ENCODE measurements around the gene ATP5F1D. TPM values are rescaled to one million over a fixed set of nuclear protein-coding genes. Genes with fewer than 3 reads are reported as not detected.

ATP5F1D gene
- total and polyA plus RNA-seq, 2 experiments from 2014 or later = 139 to 396 TPM

GRCh38 chr19:1234051-1234954, 7.2 kb upstream of the ATP5F1D start:
- Histone ChIP-seq H3F3A (replicated peaks; ENCODE audit: low read depth) (peaks cover 22% of the 10 kb centered on the region), H3K27ac (ENCODE audit: low read depth) (no peak overlapping the region), H2AFZ (no peak overlapping the region), H3K79me2 (replicated peaks; ENCODE audit: insufficient read depth) (no peaks in the 10 kb centered on the region), H3K4me1 (ENCODE audit: insufficient read depth) (peaks cover 7% of the 10 kb centered on the region; the same call in 1 of the 2 replicates), H3K27me3 (ENCODE audit: insufficient read depth) (no peaks in the 10 kb centered on the region), H4K20me1 (replicated peaks; ENCODE audit: insufficient read depth) (peaks cover 4% of the 10 kb centered on the region), H3K4me3 (no peak overlapping the region), H3K4me2 (no peak overlapping the region), H3K9me2 (ENCODE audit: insufficient read depth) (no peaks in the 10 kb centered on the region), H3K36me3 (ENCODE audit: insufficient read depth) (no peaks in the 10 kb centered on the region)
- Mint-ChIP-seq H3K36me3 (ENCODE audit: low read depth) (peaks cover 4% of the 10 kb centered on the region; the same call in 1 of the 3 replicates), H3K9me3 (no peaks in the 10 kb centered on the region), H3K4me1 (peaks cover 9% of the 10 kb centered on the region), H3K27me3 (ENCODE audit: insufficient read depth, low read depth, poor library complexity) (peaks cover 3% of the 10 kb centered on the region), H3K27ac (no peak overlapping the region), H3K4me3 (no peak overlapping the region)
- ATAC-seq = no peak
- DNase-seq (ENCODE audit: low spot score) = no peak
- TF ChIP-seq ZNF331 (CRISPR knock-in tag; IDR thresholded peaks at IDR 0.05; ENCODE audit: low read depth) (no peak), REST (IDR thresholded peaks at IDR 0.05; ENCODE audit: unreplicated experiment) (no peak)

DNA sequence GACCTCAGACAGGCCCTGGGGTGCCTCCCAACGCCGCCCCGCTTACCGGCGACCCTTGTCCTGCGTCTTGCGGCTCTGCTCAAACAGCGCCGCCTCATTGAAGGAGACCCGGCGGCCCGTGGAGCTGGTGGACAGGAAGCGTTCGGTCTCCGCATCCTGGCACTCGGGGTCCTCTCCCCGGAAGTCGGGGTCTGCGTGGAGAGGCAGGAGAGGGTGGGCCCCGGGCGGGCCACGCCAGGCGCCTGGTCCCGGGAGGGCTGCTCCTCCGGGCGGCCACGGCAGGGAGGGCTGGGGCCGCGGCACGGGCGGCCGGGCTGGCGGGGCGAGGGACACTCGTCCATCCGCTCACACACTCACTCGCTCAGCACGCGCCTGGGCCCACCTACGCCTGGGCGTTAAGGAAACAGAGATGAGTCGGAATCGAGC, 6.6 kb upstream of the ATP5F1D start:
- Histone ChIP-seq H3K27ac (ENCODE audit: low read depth) (no peak overlapping the region), H4K20me1 (replicated peaks; ENCODE audit: insufficient read depth) (peaks cover 4% of the 10 kb centered on the region), H3K4me3 (no peak overlapping the region), H3K27me3 (ENCODE audit: insufficient read depth) (no peaks in the 10 kb centered on the region), H3K4me2 (no peak overlapping the region), H3K4me1 (ENCODE audit: insufficient read depth) (peaks cover 12% of the 10 kb centered on the region; the same call in 1 of the 2 replicates), H3F3A (replicated peaks; ENCODE audit: low read depth) (peaks cover 29% of the 10 kb centered on the region), H3K36me3 (ENCODE audit: insufficient read depth) (no peaks in the 10 kb centered on the region), H2AFZ (no peak overlapping the region), H3K79me2 (replicated peaks; ENCODE audit: insufficient read depth) (no peaks in the 10 kb centered on the region), H3K9me2 (ENCODE audit: insufficient read depth) (no peaks in the 10 kb centered on the region)
- Mint-ChIP-seq H3K4me3 (no peak overlapping the region), H3K27ac (no peak overlapping the region), H3K9me3 (no peaks in the 10 kb centered on the region), H3K36me3 (ENCODE audit: low read depth) (peaks cover 4% of the 10 kb centered on the region; the same call in 1 of the 3 replicates), H3K4me1 (peaks cover 12% of the 10 kb centered on the region), H3K27me3 (ENCODE audit: insufficient read depth, low read depth, poor library complexity) (peaks cover 6% of the 10 kb centered on the region)
- no peak for DNase-seq (ENCODE audit: low spot score)
- TF ChIP-seq CREB1 (CRISPR knock-in tag; IDR thresholded peaks at IDR 0.05; ENCODE audit: low read depth) (no peak), STAT1 (IDR thresholded peaks at IDR 0.05; ENCODE audit: unreplicated experiment) (no peak)
- TF ChIP-seq, protein P1, sequence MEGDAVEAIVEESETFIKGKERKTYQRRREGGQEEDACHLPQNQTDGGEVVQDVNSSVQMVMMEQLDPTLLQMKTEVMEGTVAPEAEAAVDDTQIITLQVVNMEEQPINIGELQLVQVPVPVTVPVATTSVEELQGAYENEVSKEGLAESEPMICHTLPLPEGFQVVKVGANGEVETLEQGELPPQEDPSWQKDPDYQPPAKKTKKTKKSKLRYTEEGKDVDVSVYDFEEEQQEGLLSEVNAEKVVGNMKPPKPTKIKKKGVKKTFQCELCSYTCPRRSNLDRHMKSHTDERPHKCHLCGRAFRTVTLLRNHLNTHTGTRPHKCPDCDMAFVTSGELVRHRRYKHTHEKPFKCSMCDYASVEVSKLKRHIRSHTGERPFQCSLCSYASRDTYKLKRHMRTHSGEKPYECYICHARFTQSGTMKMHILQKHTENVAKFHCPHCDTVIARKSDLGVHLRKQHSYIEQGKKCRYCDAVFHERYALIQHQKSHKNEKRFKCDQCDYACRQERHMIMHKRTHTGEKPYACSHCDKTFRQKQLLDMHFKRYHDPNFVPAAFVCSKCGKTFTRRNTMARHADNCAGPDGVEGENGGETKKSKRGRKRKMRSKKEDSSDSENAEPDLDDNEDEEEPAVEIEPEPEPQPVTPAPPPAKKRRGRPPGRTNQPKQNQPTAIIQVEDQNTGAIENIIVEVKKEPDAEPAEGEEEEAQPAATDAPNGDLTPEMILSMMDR (conservative IDR thresholded peaks at IDR 0.05; ENCODE audit: low read depth in 2 of 2) = no peak
- no peak for ATAC-seq

Data from GM23338 (cell line).